Glutamatergic neuron (in vitro differentiated cells): Measurements from ENCODE around the gene OR2V1. TPM values are rescaled to one million over a fixed set of nuclear protein-coding genes. Genes with fewer than 3 reads are reported as not detected.

Experiments
- DNase-seq: peaks from one replicate; pipeline ENCODE4 v3.0.0; 2022
- H3K27ac Mint-ChIP-seq: one replicate; pipeline ENCODE4 v1.8.0; 2020; ENCODE audit warnings: mild to moderate bottlenecking, mixed read lengths, inconsistent platforms; ENCODE audit not compliant: unreplicated experiment
- H3K27me3 Mint-ChIP-seq: one replicate; pipeline ENCODE4 v1.8.0; 2020; ENCODE audit warnings: mild to moderate bottlenecking, moderate library complexity, mixed read lengths, inconsistent platforms; ENCODE audit not compliant: unreplicated experiment
- H3K36me3 Mint-ChIP-seq: one replicate; pipeline ENCODE4 v1.8.0; 2020; ENCODE audit warnings: mild to moderate bottlenecking, mixed read lengths, inconsistent platforms; ENCODE audit not compliant: unreplicated experiment
- H3K4me1 Mint-ChIP-seq: one replicate; pipeline ENCODE4 v1.8.0; 2020; ENCODE audit warnings: mild to moderate bottlenecking, low read depth, mixed read lengths, inconsistent platforms; ENCODE audit not compliant: unreplicated experiment
- H3K4me3 Mint-ChIP-seq: one replicate; pipeline ENCODE4 v1.8.0; 2020; ENCODE audit warnings: mild to moderate bottlenecking, mixed read lengths, inconsistent platforms; ENCODE audit not compliant: unreplicated experiment
- H3K9me3 Mint-ChIP-seq: one replicate; pipeline ENCODE4 v1.8.0; 2020; ENCODE audit warnings: mild to moderate bottlenecking, moderate library complexity, mixed read lengths, inconsistent platforms; ENCODE audit not compliant: unreplicated experiment
- CTCF ChIP-seq: fragments of 200-600 bp; sonication (generic); IDR thresholded peaks from one replicate; pipeline ENCODE4 v1.5.0; 2021; ENCODE audit not compliant: partially characterized antibody, unreplicated experiment
- total RNA-seq: library from RNA; stranded (reverse); fragmentation: NEBNext Ultra II Directional; extraction: Animal tissue kit (Norgen Biotek cat#: 25700); gene quantifications from one replicate; pipeline ENCODE4 v1.2.1, GENCODE V29; 2021; ENCODE audit not compliant: unreplicated experiment

The OR2V1 gene
- total RNA-seq, 1 donor from 2014 or later = not detected

DNA sequence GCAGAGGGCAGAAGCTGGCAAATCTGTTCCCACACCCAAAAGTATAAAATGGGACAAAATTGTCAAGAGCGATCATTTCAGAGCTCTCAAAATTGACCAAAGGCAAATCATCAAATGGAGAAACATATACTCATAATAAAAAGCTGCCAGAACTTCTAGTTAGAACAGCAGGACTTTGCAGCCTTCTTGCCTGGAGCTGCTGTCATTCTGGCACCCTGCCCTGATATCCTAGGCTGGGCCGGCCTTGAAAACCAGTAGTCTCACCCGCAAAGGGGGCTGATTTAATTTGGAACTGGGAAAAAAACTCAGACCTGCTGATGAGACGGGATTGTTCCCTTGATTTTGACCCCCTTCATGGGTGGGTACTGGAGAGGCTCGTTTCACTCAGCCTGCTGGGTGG lies 18.5 kb downstream of the OR2V1 start:
- H3K4me1 Mint-ChIP-seq = peaks cover 15% of the 10 kb centered on the region
- no peak overlapping the region for H3K4me3 Mint-ChIP-seq
- H3K36me3 Mint-ChIP-seq = peaks cover 18% of the 10 kb centered on the region
- peaks cover 16% of the 10 kb centered on the region for H3K27me3 Mint-ChIP-seq
- TF ChIP-seq CTCF = no peak
- no peak for DNase-seq
- peaks cover 12% of the 10 kb centered on the region for H3K9me3 Mint-ChIP-seq
- H3K27ac Mint-ChIP-seq = no peak overlapping the region

DNA sequence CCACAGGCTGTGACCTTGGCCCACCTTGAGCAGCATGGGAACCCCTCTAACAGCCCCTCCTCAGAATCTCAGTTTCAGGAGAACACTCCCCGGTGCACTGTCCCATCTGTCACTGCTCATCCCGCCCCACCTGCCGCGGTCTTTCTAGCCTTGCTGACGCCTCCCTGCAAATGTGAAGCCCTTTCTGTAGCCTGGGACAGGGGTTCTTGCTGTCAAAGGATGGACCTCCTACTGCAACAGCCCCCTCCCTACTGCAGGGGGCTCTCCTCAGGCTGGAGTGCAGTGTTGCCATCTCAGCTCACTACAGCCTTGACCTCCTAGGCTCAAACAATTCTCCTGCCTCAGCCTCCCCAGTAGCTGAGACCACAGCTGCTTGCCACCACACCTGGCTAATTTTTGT lies 20.0 kb downstream of the OR2V1 start:
- Mint-ChIP-seq H3K27me3 (peaks cover 16% of the 10 kb centered on the region), H3K9me3 (peaks cover 12% of the 10 kb centered on the region), H3K4me3 (no peak overlapping the region), H3K27ac (no peak overlapping the region), H3K4me1 (peaks cover 17% of the 10 kb centered on the region), H3K36me3 (peaks cover 14% of the 10 kb centered on the region)
- DNase-seq = no peak
- TF ChIP-seq CTCF = no peak

GRCh38 chr5:181109489-181110013 lies 21.4 kb downstream of the OR2V1 start:
- H3K27me3 Mint-ChIP-seq = peaks cover 8% of the 10 kb centered on the region
- H3K4me1 Mint-ChIP-seq = peaks cover 14% of the 10 kb centered on the region
- TF ChIP-seq CTCF = no peak
- peaks cover 8% of the 10 kb centered on the region for H3K36me3 Mint-ChIP-seq
- peaks cover 7% of the 10 kb centered on the region for H3K9me3 Mint-ChIP-seq
- H3K4me3 Mint-ChIP-seq = no peak overlapping the region
- H3K27ac Mint-ChIP-seq = no peak overlapping the region
- DNase-seq = no peak

GRCh38 chr5:181108578-181109165 lies 22.3 kb downstream of the OR2V1 start:
- Mint-ChIP-seq H3K4me1 (peaks cover 18% of the 10 kb centered on the region), H3K27me3 (peaks cover 4% of the 10 kb centered on the region), H3K4me3 (no peak overlapping the region), H3K27ac (no peak overlapping the region), H3K9me3 (peaks cover 5% of the 10 kb centered on the region), H3K36me3 (no peaks in the 10 kb centered on the region)
- no peak for DNase-seq
- no peak for TF ChIP-seq CTCF

GRCh38 chr5:181107699-181108098 lies 23.3 kb downstream of the OR2V1 start:
- Mint-ChIP-seq H3K9me3 (peaks cover 5% of the 10 kb centered on the region), H3K36me3 (no peaks in the 10 kb centered on the region), H3K27ac (no peak overlapping the region), H3K4me1 (peaks cover 18% of the 10 kb centered on the region), H3K4me3 (no peak overlapping the region), H3K27me3 (peaks cover 6% of the 10 kb centered on the region)
- no peak for DNase-seq
- TF ChIP-seq CTCF = no peak
